ENCODE measurements around the gene XIRP2.
A peak's percentile ranks its signal among the peaks of the same experiment; 100 is the strongest.

XIRP2 gene

GRCh38 chr2:167289651-167290410 is 401.6 kb downstream of the XIRP2 start:
- DNase-seq = no peak

- peak; percentile 36 to 92 (median 83) for DNase-seq
Observed at GRCh38 chr2:167292430-167293171, 404.3 kb downstream of the XIRP2 start, which contains the start of gene B3GALT1. Gene B3GALT1, plus strand, starts transcription at chr2:167293001.

- peak in 34 of 51 donors; percentile 20 to 75 (median 41) for DNase-seq
Observed at GRCh38 chr2:167293172-167293781, 405.0 kb downstream of the XIRP2 start.

GRCh38 chr2:167293943-167294775 is 405.9 kb downstream of the XIRP2 start:
- peak in 32 of 51 donors; percentile 4 to 63 (median 24) for DNase-seq

- DNase-seq = no peak
Observed at GRCh38 chr2:167294776-167295140, 406.5 kb downstream of the XIRP2 start.

- DNase-seq = no peak
Observed at GRCh38 chr2:167297292-167297691, 409.0 kb downstream of the XIRP2 start.

- no peak for DNase-seq
Observed at GRCh38 chr2:167298017-167298416, 409.7 kb downstream of the XIRP2 start.

All from hypothalamus (tissue), 51 donors.